HepG2 (cell line): Measurements from ENCODE around the gene ANXA6. TPM values are rescaled to one million over a fixed set of nuclear protein-coding genes. Genes with fewer than 3 reads are reported as not detected.

Source experiments
- ATAC-seq: fragments of 200-7000 bp; cut with Tn5 transposase; 3 replicates; pipeline ENCODE4 v1.9.1; 2020; ENCODE audit warnings: mild to moderate bottlenecking, moderate library complexity
- BruUV-seq: library from RNA; stranded (reverse); fragments of 400-500 nt; replicated peaks from 2 replicates; lab custom pipeline; 2021; lab: Mats Ljungman, UMichigan
- CTCF ChIA-PET: fragments of 300-600 bp; formaldehyde crosslinking; extraction: SDS; loops from one replicate; lab custom pipeline; 2021; ENCODE audit warnings: low total read pairs, inconsistent platforms, low intra/inter-chr PET ratio; lab: Yijun Ruan, JAX
- POLR2A ChIA-PET: fragments of 350-600 bp; sonication (Branson Sonifier 250); formaldehyde crosslinking; loops from one replicate; lab custom pipeline; 2020; ENCODE audit warnings: antibody characterized with exemption, inconsistent platforms; lab: Yijun Ruan, JAX
- DNase-seq: peaks from one replicate; pipeline ENCODE4 v3.0.0-alpha.2; 2015; ENCODE audit warnings: low spot score
- FAIRE-seq: peaks from 3 replicates; lab custom pipeline; 2011; peaks lifted over from hg19 to GRCh38; lab: Jason Lieb, UNC
- H2AFZ ChIP-seq: one replicate; pipeline ENCODE4 v1.6.1; 2011; ENCODE audit warnings: low read length, inconsistent platforms
- H3K27ac ChIP-seq: fragments of 300-600 bp; 3 replicates; pipeline ENCODE4 v1.8.0; 2011; ENCODE audit warnings: mixed run types, mild to moderate bottlenecking, mixed read lengths, low read length, inconsistent platforms; ENCODE audit not compliant: insufficient read depth; ENCODE audit errors: extremely low read length
- H3K27me3 ChIP-seq, 2 experiments: fragments of 200-600 bp in 1 of 2; 2 replicates in 1 of 2; 3 replicates in 1 of 2; pipeline versions ENCODE4 v1.6.0 to v1.8.0; 2011; ENCODE audit warnings: low read length in 2 of 2, mild to moderate bottlenecking in 2 of 2, moderate library complexity in 2 of 2, inconsistent platforms in 1 of 2; ENCODE audit not compliant: insufficient read depth in 2 of 2, control insufficient read depth in 1 of 2
- H3K36me3 ChIP-seq, 2 experiments: fragments of 200-600 bp in 1 of 2; replicated peaks in 1 of 2; 2 replicates in 1 of 2; 3 replicates in 1 of 2; pipeline versions ENCODE4 v1.5.1 to v1.8.0; 2011; ENCODE audit warnings: low read length in 2 of 2, inconsistent platforms in 1 of 2; ENCODE audit not compliant: insufficient read depth in 2 of 2, control insufficient read depth in 1 of 2
- H3K4me1 ChIP-seq: 2 replicates; pipeline ENCODE4 v1.5.1; 2012; ENCODE audit warnings: low read length, inconsistent platforms; ENCODE audit not compliant: insufficient read depth
- H3K4me2 ChIP-seq: 2 replicates; pipeline ENCODE4 v1.6.0; 2011; ENCODE audit warnings: low read depth, low read length, inconsistent platforms
- H3K4me3 ChIP-seq, 3 experiments: fragments of 200-600 bp in 1 of 3; sonication (generic), shearing (Covaris generic) in 1 of 3; replicated peaks in 1 of 3; 2 replicates each; pipeline ENCODE4 v1.5.1; 2011 to 2016; ENCODE audit warnings: low read length in 3 of 3, inconsistent platforms in 2 of 3, low read depth in 2 of 3, mild to moderate bottlenecking in 2 of 3, control low read depth in 1 of 3, mixed read lengths in 1 of 3; ENCODE audit not compliant: insufficient read depth in 1 of 3
- H3K79me2 ChIP-seq: one replicate; pipeline ENCODE4 v1.6.1; 2011; ENCODE audit warnings: low read length, inconsistent platforms; ENCODE audit not compliant: insufficient read depth
- H3K9ac ChIP-seq: 2 replicates; pipeline ENCODE4 v1.6.0; 2011; ENCODE audit warnings: mild to moderate bottlenecking, low read depth, low read length, inconsistent platforms; ENCODE audit not compliant: insufficient read depth
- H3K9me3 ChIP-seq: 2 replicates; pipeline ENCODE4 v1.5.1; 2012; ENCODE audit warnings: mild to moderate bottlenecking, low read length
- H4K20me1 ChIP-seq: 2 replicates; pipeline ENCODE4 v1.6.0; 2011; ENCODE audit warnings: inconsistent platforms, mild to moderate bottlenecking, low read length, moderate library complexity; ENCODE audit not compliant: insufficient read depth
- CBX2 ChIP-seq, 2 experiments: fragments of 200-600 bp in 1 of 2; sonication (generic); formaldehyde crosslinking in 1 of 2; IDR thresholded peaks; 2 replicates each; pipeline versions ENCODE4 v1.7.0 to v1.8.1; 2018 to 2022; ENCODE audit warnings: low read depth in 2 of 2, low read length in 1 of 2, mild to moderate bottlenecking in 1 of 2, missing genetic modification reagents in 1 of 2
- HBP1 ChIP-seq: IDR thresholded peaks from 2 replicates; pipeline ENCODE4 v1.6.1; 2016; ENCODE audit warnings: low read depth, control low read depth
- IRF2 ChIP-seq: IDR thresholded peaks from 2 replicates; pipeline ENCODE4 v1.6.1; 2018; ENCODE audit warnings: missing genetic modification reagents, missing compliant biosample characterization
- NFE2L1 ChIP-seq: sonication (generic); formaldehyde crosslinking; IDR thresholded peaks from 2 replicates; pipeline ENCODE4 v1.4.0; 2020; ENCODE audit warnings: missing genetic modification reagents, mild to moderate bottlenecking, borderline replicate concordance
- POLR2G ChIP-seq: fragments of 200-400 bp; formaldehyde crosslinking; IDR thresholded peaks from 2 replicates; pipeline ENCODE4 v1.6.1; 2018; ENCODE audit warnings: mild to moderate bottlenecking, low read depth, low read length, moderate library complexity
- RAD51 ChIP-seq: fragments of 450-650 bp; IDR thresholded peaks from 2 replicates; pipeline ENCODE4 v1.6.1; 2016; ENCODE audit warnings: borderline replicate concordance
- RXRB ChIP-seq: IDR thresholded peaks from 2 replicates; pipeline ENCODE4 v1.6.1; 2016; ENCODE audit warnings: borderline replicate concordance, missing genetic modification reagents, missing compliant biosample characterization
- SP5 ChIP-seq: IDR thresholded peaks from 2 replicates; pipeline ENCODE4 v1.6.1; 2016; ENCODE audit warnings: low read depth, borderline replicate concordance
- TEAD3 ChIP-seq: optimal IDR thresholded peaks from 2 replicates; pipeline ENCODE3; 2016; ENCODE audit warnings: borderline replicate concordance
- ZNF20 ChIP-seq: sonication (generic); formaldehyde crosslinking; IDR thresholded peaks from 2 replicates; pipeline ENCODE4 v1.4.0; 2020; ENCODE audit warnings: mild to moderate bottlenecking, moderate library complexity, missing genetic modification reagents
- ZNF432 ChIP-seq: sonication (generic); formaldehyde crosslinking; IDR thresholded peaks from 2 replicates; pipeline ENCODE4 v1.5.0; 2020; ENCODE audit warnings: missing genetic modification reagents, mild to moderate bottlenecking, borderline replicate concordance
- ZNF451 ChIP-seq: sonication (generic); formaldehyde crosslinking; IDR thresholded peaks from 2 replicates; pipeline ENCODE4 v1.5.0; 2020; ENCODE audit warnings: mild to moderate bottlenecking, missing genetic modification reagents
- ZNF660 ChIP-seq: sonication (generic); formaldehyde crosslinking; IDR thresholded peaks from 2 replicates; pipeline ENCODE4 v1.5.1; 2020; ENCODE audit warnings: mild to moderate bottlenecking, low read depth, missing genetic modification reagents, borderline replicate concordance
- WGBS: methylation state at CpG from one replicate; pipeline ENCODE4 v1.1.6; 2017; ENCODE audit warnings: low lambda C conversion rate; 5-methylcytosine and 5-hydroxymethylcytosine counted together
- in situ Hi-C: cut with HindIII; loops from 2 replicates; pipeline ENCODE4 v1.10.0; 2017; ENCODE audit warnings: low pct_unique_long_range_greater_than_20kb; ENCODE audit not compliant: extremely low pct_ligation_motif_present
- intact Hi-C: fragments of 100-400 bp; cut with micrococcal nuclease; formaldehyde crosslinking; loops from one replicate; pipeline ENCODE4 v1.10.0; 2022; ENCODE audit not compliant: unreplicated experiment
- polyA plus RNA-seq, 8 experiments: library from polyadenylated mRNA; depleted of rRNA in 3 of 8; stranded (reverse) in 7 of 8; unstranded in 1 of 8; fragments of >200 nt; fragmentation: Illumina TruSeq in 4 of 8; extraction: Trizol in 4 of 8; gene quantifications; 2 replicates each; pipeline versions ENCODE4 v1.2.1 to v1.2.3, GENCODE V29; 2011 to 2016; ENCODE audit warnings: low read depth in 4 of 8, missing spikeins in 1 of 8, mixed read lengths in 1 of 8; ENCODE audit not compliant: insufficient read depth in 1 of 8
- total RNA-seq, 5 experiments: library from RNA; depleted of rRNA; stranded (reverse); fragments of >200 nt; fragmentation: Illumina TruSeq; extraction: Trizol; gene quantifications; 2 replicates each; pipeline ENCODE4 v1.2.3, GENCODE V29; 2016; ENCODE audit warnings: low read depth in 1 of 5
- TF ChIP-seq, protein P1 (sequence below): sonication (generic); formaldehyde crosslinking; conservative IDR thresholded peaks from 2 replicates; pipeline ENCODE4 v1.4.0; 2020; ENCODE audit warnings: missing genetic modification reagents
- TF ChIP-seq, protein P2 (sequence below): sonication (generic); formaldehyde crosslinking; IDR thresholded peaks from 2 replicates; pipeline ENCODE4 v1.5.1; 2020; ENCODE audit warnings: mild to moderate bottlenecking, missing genetic modification reagents

ANXA6 gene
- total and polyA plus RNA-seq, 2 of the 13 experiments (the other 11 are each of a cell fraction or from before 2014, with no cell fraction given), result 103 to 125 TPM

DNA sequence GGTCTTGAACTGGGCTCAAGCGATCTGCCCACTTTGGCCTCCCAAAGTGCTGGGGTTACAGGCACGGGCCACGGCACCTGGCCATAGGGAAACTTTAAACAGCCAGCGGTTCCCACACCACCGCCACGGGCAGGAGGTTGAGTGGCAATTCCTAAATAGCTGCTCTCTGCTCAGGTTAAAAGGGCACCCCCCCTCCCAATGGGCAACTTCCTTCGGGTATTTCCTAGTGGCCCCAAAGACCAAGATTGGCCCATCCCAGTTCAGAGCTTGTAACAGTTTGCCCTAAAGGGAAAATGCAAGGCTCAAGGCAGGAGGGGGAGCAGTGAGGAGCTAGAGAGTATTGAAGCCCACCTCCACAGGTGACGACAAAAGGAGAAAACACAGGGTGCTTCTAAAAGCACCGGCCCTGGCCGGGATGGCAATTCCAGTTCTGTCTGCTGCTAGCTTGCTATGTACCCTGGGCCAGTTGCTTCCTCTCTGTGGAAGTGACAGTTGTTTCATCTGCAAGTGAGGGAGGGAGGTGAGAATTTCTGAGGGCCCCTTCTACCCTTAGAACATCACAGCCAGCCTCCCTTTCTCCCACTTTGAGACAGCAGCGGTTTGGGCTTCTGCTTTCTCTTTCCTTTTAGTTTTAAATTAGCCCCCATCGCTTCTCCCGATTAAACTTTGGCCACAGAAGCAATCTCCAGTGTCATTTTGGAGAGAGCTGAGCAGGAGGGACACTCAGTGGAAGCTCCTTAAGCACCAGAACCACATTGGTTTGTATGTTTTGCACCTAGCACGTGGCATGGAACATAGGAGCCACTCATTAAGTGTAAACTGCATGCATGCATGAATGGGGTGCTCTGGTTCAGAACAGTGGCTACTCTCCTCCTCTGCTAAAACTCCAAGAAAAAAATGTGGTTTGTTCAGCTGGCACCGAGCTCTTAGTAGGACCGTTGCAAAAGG lies 59.5 kb downstream of the ANXA6 start:
- ChIA-PET CTCF (no interaction called here), POLR2A (no interaction called here)
- Histone ChIP-seq H3K9me3 (no peaks in the 10 kb centered on the region), H2AFZ (no peak overlapping the region), H3K4me2 (no peak overlapping the region), H3K27ac (no peak overlapping the region), H4K20me1 (no peaks in the 10 kb centered on the region), H3K4me1 (peaks cover 43% of the 10 kb centered on the region), H3K36me3 (peaks cover 0 to 4% of the 10 kb centered on the region in 2 experiments; a peak in 4 of 5 replicates), H3K79me2 (no peaks in the 10 kb centered on the region), H3K27me3 (no peaks in the 10 kb centered on the region), H3K4me3 (no peak overlapping the region), H3K9ac (no peak overlapping the region)
- 80% methylated on average over 13 of the region's 16 CpGs for WGBS
- intact Hi-C loops, result no loop called here
- in situ Hi-C loops, result no loop called here
- ATAC-seq (no peak), FAIRE-seq (no peak), DNase-seq (no peak)
- BruUV-seq, result no TSS peak
- TF ChIP-seq ZNF20 (CRISPR knock-in tag) (no peak), RAD51 (no peak), TEAD3 (CRISPR knock-in tag) (no peak), ZNF451 (CRISPR knock-in tag) (no peak), POLR2G (no peak), ZNF432 (no peak), RXRB (no peak), NFE2L1 (no peak), HBP1 (CRISPR knock-in tag) (no peak), CBX2 (IDR thresholded peaks at IDR 0.05; ENCODE audit: low read depth, low read length) (no peak), CBX2 (CRISPR knock-in tag; IDR thresholded peaks at IDR 0.05; ENCODE audit: low read depth) (no peak), ZNF660 (CRISPR knock-in tag) (no peak), SP5 (no peak), IRF2 (no peak)
- TF ChIP-seq, protein P1, sequence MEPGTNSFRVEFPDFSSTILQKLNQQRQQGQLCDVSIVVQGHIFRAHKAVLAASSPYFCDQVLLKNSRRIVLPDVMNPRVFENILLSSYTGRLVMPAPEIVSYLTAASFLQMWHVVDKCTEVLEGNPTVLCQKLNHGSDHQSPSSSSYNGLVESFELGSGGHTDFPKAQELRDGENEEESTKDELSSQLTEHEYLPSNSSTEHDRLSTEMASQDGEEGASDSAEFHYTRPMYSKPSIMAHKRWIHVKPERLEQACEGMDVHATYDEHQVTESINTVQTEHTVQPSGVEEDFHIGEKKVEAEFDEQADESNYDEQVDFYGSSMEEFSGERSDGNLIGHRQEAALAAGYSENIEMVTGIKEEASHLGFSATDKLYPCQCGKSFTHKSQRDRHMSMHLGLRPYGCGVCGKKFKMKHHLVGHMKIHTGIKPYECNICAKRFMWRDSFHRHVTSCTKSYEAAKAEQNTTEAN (CRISPR knock-in tag), result no peak
- TF ChIP-seq, protein P2, sequence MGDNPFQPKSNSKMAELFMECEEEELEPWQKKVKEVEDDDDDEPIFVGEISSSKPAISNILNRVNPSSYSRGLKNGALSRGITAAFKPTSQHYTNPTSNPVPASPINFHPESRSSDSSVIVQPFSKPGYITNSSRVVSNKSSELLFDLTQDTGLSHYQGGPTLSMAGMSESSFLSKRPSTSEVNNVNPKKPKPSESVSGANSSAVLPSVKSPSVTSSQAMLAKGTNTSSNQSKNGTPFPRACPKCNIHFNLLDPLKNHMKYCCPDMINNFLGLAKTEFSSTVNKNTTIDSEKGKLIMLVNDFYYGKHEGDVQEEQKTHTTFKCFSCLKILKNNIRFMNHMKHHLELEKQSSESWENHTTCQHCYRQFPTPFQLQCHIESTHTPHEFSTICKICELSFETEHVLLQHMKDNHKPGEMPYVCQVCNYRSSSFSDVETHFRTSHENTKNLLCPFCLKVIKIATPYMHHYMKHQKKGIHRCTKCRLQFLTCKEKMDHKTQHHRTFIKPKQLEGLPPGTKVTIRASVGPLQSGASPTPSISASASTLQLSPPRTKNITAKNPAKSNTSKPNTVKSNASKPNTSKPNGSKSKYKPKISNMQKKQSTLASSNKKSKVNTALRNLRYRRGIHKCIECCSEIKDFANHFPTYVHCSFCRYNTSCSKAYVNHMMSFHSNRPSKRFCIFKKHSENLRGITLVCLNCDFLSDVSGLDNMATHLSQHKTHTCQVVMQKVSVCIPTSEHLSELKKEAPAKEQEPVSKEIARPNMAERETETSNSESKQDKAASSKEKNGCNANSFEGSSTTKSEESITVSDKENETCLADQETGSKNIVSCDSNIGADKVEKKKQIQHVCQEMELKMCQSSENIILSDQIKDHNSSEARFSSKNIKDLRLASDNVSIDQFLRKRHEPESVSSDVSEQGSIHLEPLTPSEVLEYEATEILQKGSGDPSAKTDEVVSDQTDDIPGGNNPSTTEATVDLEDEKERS, result no peak
